ENCODE measurements around the gene MRPL19.
A peak's percentile ranks its signal among the peaks of the same experiment; 100 is the strongest.

The MRPL19 gene

GRCh38 chr2:75646583-75647425, at the start of gene MRPL19:
TSS of gene MRPL19 (plus strand) at chr2:75646783. CDS start at chr2:75646808, 25 bp downstream.
- peak within 1 kb of the TSS; percentile 88 for H3K4me3 ChIP-seq (ENCODE audit: insufficient read length, low read depth)
- peak; percentile 78 for DNase-seq (ENCODE audit: low read depth, low spot score)
- peak within 1 kb of the TSS; percentile 90 for H3K9ac ChIP-seq (ENCODE audit: insufficient read length, low read depth)
- H3K9me3 ChIP-seq (ENCODE audit: insufficient read depth, low read length) = no peaks in the 10 kb centered on the region
- H3K36me3 ChIP-seq (ENCODE audit: insufficient read depth, insufficient read length, low read length) = peaks cover 29% of the 10 kb centered on the region
- TF ChIP-seq YY1 (IDR thresholded peaks at IDR 0.05; ENCODE audit: insufficient read depth, insufficient read length) (peak; percentile 90), SUZ12 (IDR thresholded peaks at IDR 0.05; ENCODE audit: extremely low read depth, insufficient read depth, insufficient read length) (no peak)
- no peaks in the 10 kb centered on the region for H3K27me3 ChIP-seq (ENCODE audit: insufficient read depth, insufficient read length)
- H3K4me1 ChIP-seq (ENCODE audit: insufficient read depth, insufficient read length) = no peaks in the 10 kb centered on the region

DNA sequence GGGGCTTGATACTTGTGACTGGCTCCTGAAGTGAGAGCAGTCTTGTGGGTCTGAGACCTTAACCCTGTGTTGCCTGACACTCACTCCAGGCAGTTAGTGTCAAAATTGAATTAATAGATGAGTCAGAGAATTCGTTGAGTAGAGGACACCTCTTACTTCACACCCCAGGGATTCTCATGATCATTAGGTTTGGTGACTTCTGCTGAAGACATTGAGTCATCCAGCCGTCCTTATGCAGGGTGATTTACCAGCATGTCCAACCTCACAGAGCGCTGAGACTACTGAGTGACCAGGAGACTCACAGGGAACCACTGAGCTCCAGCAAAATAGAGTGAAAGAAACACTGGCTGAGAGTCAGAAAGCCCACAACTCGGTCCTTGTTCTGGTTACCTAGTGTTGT, 49.8 kb upstream of the MRPL19 start:
- Histone ChIP-seq H3K36me3 (ENCODE audit: insufficient read depth, insufficient read length, low read length) (no peaks in the 10 kb centered on the region), H3K9ac (ENCODE audit: insufficient read length, low read depth) (no peak overlapping the region), H3K27me3 (ENCODE audit: insufficient read depth, insufficient read length) (no peaks in the 10 kb centered on the region), H3K4me1 (ENCODE audit: insufficient read depth, insufficient read length) (no peaks in the 10 kb centered on the region), H3K9me3 (ENCODE audit: insufficient read depth, low read length) (no peaks in the 10 kb centered on the region), H3K4me3 (ENCODE audit: insufficient read length, low read depth) (no peak overlapping the region)
- no peak for DNase-seq (ENCODE audit: low read depth, low spot score)
- TF ChIP-seq SUZ12 (IDR thresholded peaks at IDR 0.05; ENCODE audit: extremely low read depth, insufficient read depth, insufficient read length) = no peak
- no peak for TF ChIP-seq YY1 (IDR thresholded peaks at IDR 0.05; ENCODE audit: insufficient read depth, insufficient read length)
- TF ChIP-seq ZNF274 (IDR thresholded peaks at IDR 0.05; ENCODE audit: low read depth, low read length) = no peak

- Histone ChIP-seq H3K36me3 (ENCODE audit: insufficient read depth, insufficient read length, low read length) (no peaks in the 10 kb centered on the region), H3K9me3 (ENCODE audit: insufficient read depth, low read length) (no peaks in the 10 kb centered on the region), H3K4me3 (ENCODE audit: insufficient read length, low read depth) (no peak overlapping the region), H3K27me3 (ENCODE audit: insufficient read depth, insufficient read length) (no peaks in the 10 kb centered on the region), H3K9ac (ENCODE audit: insufficient read length, low read depth) (no peak overlapping the region), H3K4me1 (ENCODE audit: insufficient read depth, insufficient read length) (no peaks in the 10 kb centered on the region)
- TF ChIP-seq SUZ12 (IDR thresholded peaks at IDR 0.05; ENCODE audit: extremely low read depth, insufficient read depth, insufficient read length) (no peak), ZNF274 (IDR thresholded peaks at IDR 0.05; ENCODE audit: low read depth, low read length) (no peak), YY1 (IDR thresholded peaks at IDR 0.05; ENCODE audit: insufficient read depth, insufficient read length) (no peak)
- no peak for DNase-seq (ENCODE audit: low read depth, low spot score)
These were observed 48.6 kb upstream of the MRPL19 start for GRCh38 chr2:75597949-75598348.

GRCh38 chr2:75598589-75599155, 47.9 kb upstream of the MRPL19 start:
- DNase-seq (ENCODE audit: low read depth, low spot score) = no peak
- Histone ChIP-seq H3K27me3 (ENCODE audit: insufficient read depth, insufficient read length) (no peaks in the 10 kb centered on the region), H3K4me1 (ENCODE audit: insufficient read depth, insufficient read length) (no peaks in the 10 kb centered on the region), H3K9ac (ENCODE audit: insufficient read length, low read depth) (no peak overlapping the region), H3K36me3 (ENCODE audit: insufficient read depth, insufficient read length, low read length) (no peaks in the 10 kb centered on the region), H3K9me3 (ENCODE audit: insufficient read depth, low read length) (no peaks in the 10 kb centered on the region), H3K4me3 (ENCODE audit: insufficient read length, low read depth) (no peak overlapping the region)
- no peak for TF ChIP-seq ZNF274 (IDR thresholded peaks at IDR 0.05; ENCODE audit: low read depth, low read length)
- no peak for TF ChIP-seq SUZ12 (IDR thresholded peaks at IDR 0.05; ENCODE audit: extremely low read depth, insufficient read depth, insufficient read length)
- TF ChIP-seq YY1 (IDR thresholded peaks at IDR 0.05; ENCODE audit: insufficient read depth, insufficient read length) = no peak

DNA sequence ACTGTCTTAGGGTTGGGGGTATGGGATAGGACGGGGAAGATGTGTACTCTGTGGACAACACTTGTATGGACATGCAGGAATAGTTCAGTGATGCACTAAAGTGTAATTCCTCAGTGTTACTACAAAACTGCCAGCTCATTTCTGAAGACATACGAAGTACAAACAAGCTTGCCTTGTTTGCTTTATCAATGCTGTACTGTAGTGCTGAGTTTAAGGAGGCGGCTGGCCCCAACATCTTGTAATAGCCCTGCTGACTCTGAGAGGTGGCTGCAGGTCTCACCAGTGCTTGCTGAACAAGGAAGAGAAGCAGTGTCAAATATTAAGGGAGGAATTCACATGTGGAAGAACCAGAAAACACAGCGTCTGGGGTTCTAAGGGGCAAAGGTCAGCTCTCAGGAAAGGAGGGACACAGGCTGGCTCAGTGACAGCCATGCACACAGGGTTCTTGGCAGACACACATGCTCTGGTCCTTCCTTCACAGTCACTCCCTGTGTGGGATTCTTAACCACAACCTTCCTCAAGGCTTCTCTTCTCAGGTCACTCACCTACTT, 46.0 kb upstream of the MRPL19 start:
- no peak overlapping the region for H3K9ac ChIP-seq (ENCODE audit: insufficient read length, low read depth)
- no peak for TF ChIP-seq ZNF274 (IDR thresholded peaks at IDR 0.05; ENCODE audit: low read depth, low read length)
- TF ChIP-seq SUZ12 (IDR thresholded peaks at IDR 0.05; ENCODE audit: extremely low read depth, insufficient read depth, insufficient read length) = no peak
- TF ChIP-seq YY1 (IDR thresholded peaks at IDR 0.05; ENCODE audit: insufficient read depth, insufficient read length) = no peak
- DNase-seq (ENCODE audit: low read depth, low spot score) = no peak
- H3K36me3 ChIP-seq (ENCODE audit: insufficient read depth, insufficient read length, low read length) = no peaks in the 10 kb centered on the region
- H3K27me3 ChIP-seq (ENCODE audit: insufficient read depth, insufficient read length) = no peaks in the 10 kb centered on the region
- H3K9me3 ChIP-seq (ENCODE audit: insufficient read depth, low read length) = no peaks in the 10 kb centered on the region
- H3K4me3 ChIP-seq (ENCODE audit: insufficient read length, low read depth) = no peak overlapping the region
- H3K4me1 ChIP-seq (ENCODE audit: insufficient read depth, insufficient read length) = no peaks in the 10 kb centered on the region

DNA sequence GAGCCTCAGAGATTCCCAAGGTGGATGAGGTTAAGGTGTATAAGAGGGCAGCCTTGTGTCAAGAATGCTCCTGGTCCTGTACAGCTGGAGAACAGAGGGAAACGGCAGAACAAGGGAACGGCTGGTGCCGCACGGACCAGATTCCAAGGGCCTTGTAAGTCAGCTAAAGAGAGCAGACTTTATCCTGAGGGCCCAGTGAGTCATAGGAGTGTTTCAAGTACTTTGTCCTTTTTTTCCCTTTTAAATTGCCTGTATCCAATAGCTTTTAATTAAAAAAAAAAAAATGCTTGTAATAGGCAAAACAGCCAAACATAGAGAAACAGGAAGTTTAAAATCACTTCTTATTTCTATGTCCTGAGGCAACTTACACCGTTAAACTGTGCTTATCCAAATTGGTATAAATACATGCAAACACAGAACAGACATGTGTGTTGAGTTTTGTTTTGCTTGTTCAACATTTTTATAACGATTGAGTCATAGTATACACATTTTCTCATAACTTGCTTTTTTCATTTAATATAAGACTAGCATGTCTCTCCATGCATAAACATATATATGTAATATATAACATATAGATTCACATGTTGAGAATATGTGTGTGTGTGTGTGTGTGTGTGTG, 43.8 kb upstream of the MRPL19 start:
- TF ChIP-seq ZNF274 (IDR thresholded peaks at IDR 0.05; ENCODE audit: low read depth, low read length) = no peak
- no peak for TF ChIP-seq SUZ12 (IDR thresholded peaks at IDR 0.05; ENCODE audit: extremely low read depth, insufficient read depth, insufficient read length)
- TF ChIP-seq YY1 (IDR thresholded peaks at IDR 0.05; ENCODE audit: insufficient read depth, insufficient read length) = no peak
- no peak overlapping the region for H3K9ac ChIP-seq (ENCODE audit: insufficient read length, low read depth)
- H3K4me3 ChIP-seq (ENCODE audit: insufficient read length, low read depth) = no peak overlapping the region
- H3K36me3 ChIP-seq (ENCODE audit: insufficient read depth, insufficient read length, low read length) = no peaks in the 10 kb centered on the region
- H3K27me3 ChIP-seq (ENCODE audit: insufficient read depth, insufficient read length) = no peaks in the 10 kb centered on the region
- no peaks in the 10 kb centered on the region for H3K9me3 ChIP-seq (ENCODE audit: insufficient read depth, low read length)
- no peak for DNase-seq (ENCODE audit: low read depth, low spot score)
- H3K4me1 ChIP-seq (ENCODE audit: insufficient read depth, insufficient read length) = peaks cover 4% of the 10 kb centered on the region

DNA sequence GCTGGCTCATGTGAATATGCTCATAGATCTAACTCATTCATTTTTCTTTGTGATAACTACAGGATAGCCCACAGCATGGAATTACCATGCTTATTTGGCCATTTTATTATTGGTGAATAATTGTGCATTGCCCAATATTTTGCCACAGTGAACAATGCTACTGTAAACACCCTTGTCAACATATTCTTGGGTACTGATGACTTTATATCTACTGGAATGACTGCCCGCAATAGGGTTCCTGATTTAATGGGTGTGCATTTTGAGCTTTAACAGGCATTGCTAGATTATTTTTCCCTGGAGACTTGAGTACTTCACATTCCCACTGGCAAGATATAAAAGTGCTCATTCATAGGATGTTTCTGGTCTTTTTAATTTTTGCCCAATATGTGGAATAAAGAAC, 43.1 kb upstream of the MRPL19 start:
- H3K9me3 ChIP-seq (ENCODE audit: insufficient read depth, low read length) = no peaks in the 10 kb centered on the region
- no peaks in the 10 kb centered on the region for H3K27me3 ChIP-seq (ENCODE audit: insufficient read depth, insufficient read length)
- no peak for DNase-seq (ENCODE audit: low read depth, low spot score)
- TF ChIP-seq ZNF274 (IDR thresholded peaks at IDR 0.05; ENCODE audit: low read depth, low read length) (no peak), YY1 (IDR thresholded peaks at IDR 0.05; ENCODE audit: insufficient read depth, insufficient read length) (no peak), SUZ12 (IDR thresholded peaks at IDR 0.05; ENCODE audit: extremely low read depth, insufficient read depth, insufficient read length) (no peak)
- H3K36me3 ChIP-seq (ENCODE audit: insufficient read depth, insufficient read length, low read length) = no peaks in the 10 kb centered on the region
- no peak overlapping the region for H3K4me3 ChIP-seq (ENCODE audit: insufficient read length, low read depth)
- no peak overlapping the region for H3K9ac ChIP-seq (ENCODE audit: insufficient read length, low read depth)
- peaks cover 4% of the 10 kb centered on the region for H3K4me1 ChIP-seq (ENCODE audit: insufficient read depth, insufficient read length)

Data from NT2/D1 (cell line).